Measurements from ENCODE around the gene ATP6AP1.
A peak's percentile ranks its signal among the peaks of the same experiment; 100 is the strongest.
"Not testable (repeated sequence)": the region's sequence is repeated elsewhere in the genome, so short reads cannot be mapped to it uniquely, and the experiment has no call there.

Gene ATP6AP1

GRCh38 chrX:154428176-154429171 is at the start of gene ATP6AP1:
TSS of gene ATP6AP1 (plus strand) at chrX:154428677. CDS start at chrX:154428693, 16 bp downstream.
- DNase-seq = peak; percentile 91

GRCh38 chrX:154378799-154379568 is 49.5 kb upstream of the ATP6AP1 start, which contains the start of gene EMD:
TSS of gene EMD (plus strand) at chrX:154379295. CDS start at chrX:154379485, 190 bp downstream.
- DNase-seq = peak; percentile 99

- no peak for DNase-seq
Observed at GRCh38 chrX:154379569-154379951, 48.9 kb upstream of the ATP6AP1 start.

- DNase-seq = no peak
Observed at GRCh38 chrX:154380153-154380552, 48.3 kb upstream of the ATP6AP1 start.

GRCh38 chrX:154380787-154381186 is 47.7 kb upstream of the ATP6AP1 start:
- DNase-seq = no peak

- DNase-seq = no peak
Observed at GRCh38 chrX:154381271-154381670, 47.2 kb upstream of the ATP6AP1 start.

GRCh38 chrX:154382483-154383069 is 45.9 kb upstream of the ATP6AP1 start:
- no peak for DNase-seq

- DNase-seq = no peak
Observed at GRCh38 chrX:154383359-154384283, 44.9 kb upstream of the ATP6AP1 start.

GRCh38 chrX:154384284-154384892 is 44.1 kb upstream of the ATP6AP1 start:
- no peak for DNase-seq

GRCh38 chrX:154388094-154388493 is 40.4 kb upstream of the ATP6AP1 start:
- DNase-seq = not testable (repeated sequence)

- DNase-seq = not testable (repeated sequence)
Observed at GRCh38 chrX:154388649-154389048, 39.8 kb upstream of the ATP6AP1 start.

GRCh38 chrX:154389812-154390747 is 38.4 kb upstream of the ATP6AP1 start:
- DNase-seq = not testable (repeated sequence)

GRCh38 chrX:154396363-154396762 is 32.1 kb upstream of the ATP6AP1 start:
- not testable (repeated sequence) for DNase-seq

GRCh38 chrX:154396973-154397887 is 31.2 kb upstream of the ATP6AP1 start:
- DNase-seq = peak; percentile 32

GRCh38 chrX:154397888-154398667 is 30.4 kb upstream of the ATP6AP1 start, which contains the start of gene RPL10:
TSS of gene RPL10 (plus strand) at chrX:154398377. CDS start at chrX:154398520, 143 bp downstream.
- peak; percentile 94 for DNase-seq

GRCh38 chrX:154398668-154399526 is 29.6 kb upstream of the ATP6AP1 start:
- DNase-seq = peak; percentile 68
